HCT116 (cell line): ENCODE measurements around the gene TNFSF11. TPM values are rescaled to one million over a fixed set of nuclear protein-coding genes. Genes with fewer than 3 reads are reported as not detected.

ENCODE experiments used
- ATAC-seq: fragments of 200-7000 bp; cut with Tn5 transposase; 2 replicates; pipeline ENCODE4 v1.9.1; 2020; ENCODE audit warnings: mild to moderate bottlenecking, moderate library complexity
- BruUV-seq: library from RNA; stranded (reverse); fragments of 400-500 nt; replicated peaks from 2 replicates; lab custom pipeline; 2021; lab: Mats Ljungman, UMichigan
- CTCF ChIA-PET: fragments of 300-600 bp; sonication (Branson Sonifier 250); formaldehyde crosslinking; loops from one replicate; lab custom pipeline; 2021; ENCODE audit warnings: antibody characterized with exemption; lab: Charles Lee
- POLR2A ChIA-PET: fragments of 300-600, 350-600 bp; sonication (Branson Sonifier 250); formaldehyde crosslinking; loops from one replicate; lab custom pipeline; 2021; ENCODE audit warnings: antibody characterized with exemption; lab: Charles Lee
- RAD21 ChIA-PET, 2 experiments: fragments of 300-600 bp; sonication (Branson Sonifier 250); formaldehyde crosslinking; loops; one replicate each; lab custom pipeline; 2023; ENCODE audit warnings: low total read pairs in 2 of 2; ENCODE audit not compliant: uncharacterized antibody in 2 of 2, unreplicated experiment in 2 of 2, low non-redundant PET in 1 of 2; lab: Charles Lee
- DNase-seq: peaks from one replicate; pipeline ENCODE4 v3.0.0-alpha.2; 2010; ENCODE audit warnings: low read depth, low spot score
- H2AFZ ChIP-seq: fragments of 200-600 bp; shearing (Covaris generic), sonication (generic); 2 replicates; pipeline ENCODE4 v1.6.1; 2017; ENCODE audit warnings: low read depth, mixed run types, mixed read lengths, antibody characterized with exemption, low read length; ENCODE audit not compliant: poor library complexity, severe bottlenecking
- H3K27ac ChIP-seq: 2 replicates; pipeline ENCODE4 v1.5.1; 2012; ENCODE audit warnings: low read depth, low read length
- H3K27me3 ChIP-seq: fragments of 200-600 bp; sonication (generic); 2 replicates; pipeline ENCODE4 v1.6.1; 2016; ENCODE audit warnings: mixed run types, low read length, mixed read lengths; ENCODE audit not compliant: insufficient read depth
- H3K36me3 ChIP-seq, 2 experiments: fragments of 200-500 bp in 1 of 2; fragments of 200-600 bp in 1 of 2; sonication (Bioruptor generic) in 1 of 2; sonication (generic) in 1 of 2; 2 replicates each; pipeline versions ENCODE4 v1.5.1 to v1.6.1; 2014 to 2016; ENCODE audit warnings: low read length in 2 of 2, inconsistent platforms in 1 of 2, mixed read lengths in 1 of 2, mixed run types in 1 of 2; ENCODE audit not compliant: insufficient read depth in 2 of 2, control insufficient read depth in 1 of 2
- H3K4me1 ChIP-seq, 2 experiments: fragments of 200-600 bp in 1 of 2; sonication (generic) in 1 of 2; 2 replicates each; pipeline versions ENCODE4 v1.5.1 to v1.6.1; 2012 to 2017; ENCODE audit warnings: low read length in 2 of 2, inconsistent platforms in 1 of 2, mild to moderate bottlenecking in 1 of 2, mixed read lengths in 1 of 2, mixed run types in 1 of 2, moderate library complexity in 1 of 2; ENCODE audit not compliant: insufficient read depth in 2 of 2, control insufficient read depth in 1 of 2
- H3K4me2 ChIP-seq: fragments of 200-600 bp; sonication (generic); 2 replicates; pipeline ENCODE4 v1.6.1; 2017; ENCODE audit warnings: mixed run types, low read length, mixed read lengths
- H3K4me3 ChIP-seq, 2 experiments: fragments of 200-600 bp in 1 of 2; sonication (generic) in 1 of 2; replicated peaks in 1 of 2; 2 replicates each; pipeline ENCODE4 v1.5.1; 2011 to 2016; ENCODE audit warnings: low read length in 2 of 2, control low read depth in 1 of 2, low read depth in 1 of 2, mild to moderate bottlenecking in 1 of 2, mixed read lengths in 1 of 2, mixed run types in 1 of 2
- H3K79me2 ChIP-seq: fragments of 200-600 bp; sonication (generic); 2 replicates; pipeline ENCODE4 v1.6.1; 2017; ENCODE audit warnings: mild to moderate bottlenecking, mixed run types, low read length, moderate library complexity, mixed read lengths; ENCODE audit not compliant: insufficient read depth
- H3K9ac ChIP-seq: fragments of 200-600 bp; sonication (generic); 2 replicates; pipeline ENCODE4 v1.6.1; 2016; ENCODE audit warnings: low read length, mixed read lengths
- H3K9me2 ChIP-seq: fragments of 200-600 bp; sonication (generic), shearing (Covaris generic); 2 replicates; pipeline ENCODE4 v1.6.1; 2017; ENCODE audit warnings: mixed run types, mild to moderate bottlenecking, moderate library complexity; ENCODE audit not compliant: insufficient read depth
- H3K9me3 ChIP-seq, 2 experiments: fragments of 200-500 bp in 1 of 2; fragments of 200-600 bp in 1 of 2; sonication (Bioruptor generic) in 1 of 2; sonication (generic) in 1 of 2; 2 replicates each; pipeline ENCODE4 v1.6.1; 2014 to 2017; ENCODE audit warnings: low read length in 2 of 2, mixed read lengths in 2 of 2, inconsistent platforms in 1 of 2, low read depth in 1 of 2, mild to moderate bottlenecking in 1 of 2, mixed run types in 1 of 2, moderate library complexity in 1 of 2; ENCODE audit not compliant: control insufficient read depth in 1 of 2, insufficient read depth in 1 of 2
- H4K20me1 ChIP-seq: fragments of 200-600 bp; sonication (generic), shearing (Covaris generic); 2 replicates; pipeline ENCODE4 v1.6.1; 2017; ENCODE audit warnings: mixed run types, mild to moderate bottlenecking, moderate library complexity; ENCODE audit not compliant: insufficient read depth
- ATF3 ChIP-seq: IDR thresholded peaks from 2 replicates; pipeline ENCODE4 v1.6.1; 2012
- CBX3 ChIP-seq: IDR thresholded peaks from 2 replicates; pipeline ENCODE4 v1.6.1; 2012; ENCODE audit warnings: low read depth
- CEBPB ChIP-seq: IDR thresholded peaks from 2 replicates; pipeline ENCODE4 v1.6.1; 2012; ENCODE audit warnings: low read depth
- CTCF ChIP-seq, 3 experiments: fragments of 200-600 bp in 1 of 3; sonication (generic) in 1 of 3; IDR thresholded peaks in 2 of 3; conservative IDR thresholded peaks in 1 of 3; 2 replicates each; pipeline ENCODE4 v1.5.1; 2012 to 2017; ENCODE audit warnings: low read depth in 2 of 3, low read length in 2 of 3, antibody characterized with exemption in 1 of 3, borderline replicate concordance in 1 of 3, control low read depth in 1 of 3, mild to moderate bottlenecking in 1 of 3, mixed read lengths in 1 of 3, mixed run types in 1 of 3, moderate library complexity in 1 of 3; ENCODE audit not compliant: insufficient read depth in 1 of 3
- EGR1 ChIP-seq: IDR thresholded peaks from 2 replicates; pipeline ENCODE4 v1.6.1; 2012; ENCODE audit warnings: low read depth
- ELF1 ChIP-seq: IDR thresholded peaks from 2 replicates; pipeline ENCODE4 v1.6.1; 2012; ENCODE audit warnings: low read depth, borderline replicate concordance
- EZH2phosphoT487 ChIP-seq: fragments of 200-600 bp; IDR thresholded peaks from 2 replicates; pipeline ENCODE4 v1.6.1; 2018; ENCODE audit warnings: antibody characterized with exemption, borderline replicate concordance
- FOSL1 ChIP-seq: IDR thresholded peaks from 2 replicates; pipeline ENCODE4 v1.6.1; 2012; ENCODE audit warnings: low read depth
- JUND ChIP-seq: IDR thresholded peaks from 2 replicates; pipeline ENCODE4 v1.6.1; 2012
- MAX ChIP-seq: IDR thresholded peaks from 2 replicates; pipeline ENCODE4 v1.6.1; 2012
- POLR2A ChIP-seq: IDR thresholded peaks from 2 replicates; pipeline ENCODE4 v1.7.0; 2011; ENCODE audit warnings: borderline replicate concordance; ENCODE audit not compliant: insufficient read depth, insufficient read length; ENCODE audit errors: extremely low read depth
- POLR2AphosphoS5 ChIP-seq: IDR thresholded peaks from 2 replicates; pipeline ENCODE4 v1.6.1; 2011; ENCODE audit warnings: mild to moderate bottlenecking, low read depth, low read length, moderate library complexity
- RAD21 ChIP-seq: IDR thresholded peaks from 2 replicates; pipeline ENCODE4 v1.6.1; 2012; ENCODE audit warnings: low read depth, mild to moderate bottlenecking
- SIN3A ChIP-seq: IDR thresholded peaks from 2 replicates; pipeline ENCODE4 v1.6.1; 2012; ENCODE audit warnings: low read depth
- SP1 ChIP-seq: IDR thresholded peaks from 2 replicates; pipeline ENCODE4 v1.6.1; 2012; ENCODE audit warnings: low read depth
- SRF ChIP-seq: IDR thresholded peaks from 2 replicates; pipeline ENCODE4 v1.6.1; 2012; ENCODE audit warnings: low read depth
- TCF7L2 ChIP-seq: IDR thresholded peaks from 2 replicates; pipeline ENCODE4 v1.7.0; 2011; ENCODE audit warnings: borderline replicate concordance, inconsistent platforms; ENCODE audit not compliant: insufficient read depth, insufficient read length; ENCODE audit errors: extremely low read depth
- ZBTB33 ChIP-seq: IDR thresholded peaks from 2 replicates; pipeline ENCODE4 v1.6.1; 2011; ENCODE audit warnings: mild to moderate bottlenecking, low read length, moderate library complexity; ENCODE audit not compliant: insufficient replicate concordance; ENCODE audit errors: extremely low read depth
- ZFX ChIP-seq: fragments of 450-650 bp; IDR thresholded peaks from 2 replicates; pipeline ENCODE4 v1.6.1; 2017
- ZNF274 ChIP-seq: fragments of 200-500 bp; sonication (Bioruptor generic); IDR thresholded peaks from 2 replicates; pipeline ENCODE4 v1.6.1; 2014; ENCODE audit warnings: mild to moderate bottlenecking, low read depth, low read length, inconsistent platforms
- intact Hi-C: fragments of 100-400 bp; cut with micrococcal nuclease; formaldehyde crosslinking; loops from 2 replicates; pipeline ENCODE4 v1.10.0; 2022
- total RNA-seq: library from RNA; stranded (reverse); gene quantifications from one replicate; pipeline ENCODE4 v1.2.1, GENCODE V29; 2021; ENCODE audit not compliant: unreplicated experiment

The TNFSF11 gene
- total RNA-seq, 1 experiment from 2014 or later, result not detected

GRCh38 chr13:42525035-42525504, 48.9 kb upstream of the TNFSF11 start:
- DNase-seq (no peak), ATAC-seq (no peak)
- peaks cover 13% of the 10 kb centered on the region; the same call in 1 of the 2 replicates for H3K27me3 ChIP-seq
- ChIA-PET POLR2A (no interaction called here), RAD21 (no interaction called here), CTCF (no interaction called here)
- no peaks in the 10 kb centered on the region for H4K20me1 ChIP-seq
- no peak overlapping the region for H3K9ac ChIP-seq
- no TSS peak for BruUV-seq
- intact Hi-C loops, result no loop called here
- no peak overlapping the region for H3K4me3 ChIP-seq
- H3K79me2 ChIP-seq, result no peaks in the 10 kb centered on the region
- H3K9me2 ChIP-seq, result no peaks in the 10 kb centered on the region
- H3K4me2 ChIP-seq, result no peak overlapping the region
- no peaks in the 10 kb centered on the region for H3K9me3 ChIP-seq
- no peak overlapping the region for H2AFZ ChIP-seq
- TF ChIP-seq ZBTB33 (no peak), ZFX (no peak), TCF7L2 (no peak), SIN3A (no peak), ELF1 (no peak), CEBPB (no peak), SRF (no peak), FOSL1 (no peak), POLR2A (no peak), MAX (no peak), CTCF (IDR thresholded peaks at IDR 0.05 in 2 of 3, conservative IDR thresholded peaks at IDR 0.05 in 1 of 3; ENCODE audit: borderline replicate concordance in 1 of 3, insufficient read depth in 1 of 3, low read depth in 2 of 3, low read length in 2 of 3) (no peak), RAD21 (no peak), POLR2AphosphoS5 (no peak), EZH2phosphoT487 (no peak), ATF3 (no peak), ZNF274 (no peak), CBX3 (no peak), EGR1 (no peak), SP1 (no peak), JUND (no peak)
- H3K4me1 ChIP-seq, result no peaks in the 10 kb centered on the region
- H3K27ac ChIP-seq, result no peak overlapping the region
- no peaks in the 10 kb centered on the region for H3K36me3 ChIP-seq
